ENCODE measurements around the gene BHLHA15.

- TF ChIP-seq CTCF (IDR thresholded peaks at IDR 0.05) (no peak), POLR2AphosphoS5 (IDR thresholded peaks at IDR 0.05) (no peak)
Measured at GRCh38 chr7:98256431-98256830, 45.2 kb downstream of the BHLHA15 start.

Data from transverse colon (tissue), 4 donors.